Retina (tissue), 1 donor: ENCODE results near the gene SWSAP1.
"Not testable (repeated sequence)": the region's sequence is repeated elsewhere in the genome, so short reads cannot be mapped to it uniquely, and the experiment has no call there.

Source experiments
- DNase-seq: peaks from one replicate; pipeline ENCODE4 v3.0.0-alpha.2; 2016

Gene SWSAP1

DNA sequence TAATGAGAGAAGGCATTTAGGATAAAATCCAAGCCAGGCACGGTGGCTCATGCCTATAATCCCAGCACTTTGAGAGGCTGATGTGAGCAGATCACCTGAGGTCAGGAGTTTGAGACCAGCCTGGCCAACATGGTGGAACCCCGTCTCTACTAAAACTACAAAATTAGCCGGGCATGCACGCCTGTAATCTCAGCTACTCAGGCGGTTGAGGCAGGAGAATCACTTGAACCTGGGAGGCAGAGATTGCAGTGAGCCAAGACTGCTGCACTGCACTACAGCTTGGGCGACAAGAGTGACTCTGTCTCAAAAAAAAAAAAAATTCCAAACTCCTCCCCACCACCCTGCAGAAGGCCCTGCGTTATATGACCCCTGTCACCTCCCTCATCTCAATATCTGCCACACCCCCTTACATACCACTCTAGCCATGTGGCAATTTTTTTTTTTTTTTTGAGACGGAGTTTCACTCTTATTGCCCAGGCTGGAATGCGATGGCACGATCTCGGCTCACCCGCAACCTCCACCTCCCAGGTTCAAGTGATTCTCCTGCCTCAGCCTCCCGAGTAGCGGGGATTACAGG is 4.9 kb downstream of the SWSAP1 start:
- not testable (repeated sequence) for DNase-seq

DNA sequence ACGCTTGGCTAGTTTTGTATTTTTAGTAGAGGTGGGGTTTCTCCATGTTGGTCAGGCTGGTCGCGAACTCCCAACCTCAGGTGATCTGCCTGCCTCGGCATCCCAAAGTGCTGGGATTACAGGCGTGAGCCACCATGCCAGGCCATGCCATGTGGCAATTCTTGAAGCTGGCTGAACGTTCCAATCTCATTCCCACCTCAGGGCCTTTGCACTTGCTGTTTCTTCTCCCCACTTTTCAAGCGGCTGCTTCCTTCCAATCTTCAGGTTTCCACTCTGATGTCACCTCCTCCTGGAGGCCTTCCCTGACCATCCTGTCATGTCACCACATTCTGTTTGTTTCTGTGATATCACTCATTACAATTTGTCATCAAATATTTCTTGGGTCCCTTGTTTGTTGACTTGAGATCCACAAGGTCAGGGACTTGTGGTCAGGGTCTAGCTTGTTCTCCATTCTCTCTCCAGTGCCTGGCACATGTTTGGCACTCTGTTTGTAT is 5.4 kb downstream of the SWSAP1 start:
- no peak for DNase-seq

DNA sequence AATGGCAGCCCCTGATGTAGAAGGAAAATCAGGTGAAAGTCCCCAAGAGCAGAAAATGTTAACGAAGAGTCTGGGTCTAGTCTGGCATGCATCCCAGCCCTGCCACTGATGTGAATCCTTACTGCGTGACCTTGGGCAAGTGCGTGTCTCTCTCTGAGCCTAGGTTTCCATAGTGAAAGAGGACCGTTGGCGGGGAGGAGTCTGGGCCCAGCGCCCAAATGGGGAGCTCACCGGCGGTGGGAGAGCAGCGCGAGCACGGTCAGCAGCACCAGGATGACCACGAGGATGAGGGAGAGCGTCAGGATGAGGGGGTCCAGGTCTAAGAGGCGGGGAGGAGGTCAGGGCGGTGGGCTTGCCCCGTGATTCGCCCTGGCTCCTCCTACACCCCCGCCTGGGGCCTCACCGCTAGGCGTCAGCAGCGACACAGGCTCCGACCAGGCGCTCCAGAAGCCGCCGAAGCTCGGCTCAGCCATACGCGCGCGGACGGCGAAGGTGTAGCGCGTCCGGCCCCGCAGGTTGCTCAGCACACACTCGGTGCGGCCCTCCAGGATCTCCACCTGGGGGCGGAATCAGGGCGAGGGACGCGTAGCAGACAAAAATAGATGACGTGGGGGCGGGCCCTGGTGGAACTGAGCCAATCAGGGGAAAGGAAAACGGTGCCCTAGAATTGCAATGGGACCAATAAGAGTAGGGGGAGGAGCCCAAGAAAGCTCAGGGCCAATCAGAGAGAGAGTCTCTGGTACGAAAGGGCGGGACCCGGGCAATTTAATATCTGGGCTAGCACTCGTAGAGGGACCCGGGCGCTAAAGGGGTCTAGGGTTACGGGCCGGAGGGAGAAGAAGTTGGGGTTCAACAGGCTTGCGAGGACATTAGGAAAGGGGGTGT is 6.4 kb downstream of the SWSAP1 start:
- peak; percentile 98 for DNase-seq

DNA sequence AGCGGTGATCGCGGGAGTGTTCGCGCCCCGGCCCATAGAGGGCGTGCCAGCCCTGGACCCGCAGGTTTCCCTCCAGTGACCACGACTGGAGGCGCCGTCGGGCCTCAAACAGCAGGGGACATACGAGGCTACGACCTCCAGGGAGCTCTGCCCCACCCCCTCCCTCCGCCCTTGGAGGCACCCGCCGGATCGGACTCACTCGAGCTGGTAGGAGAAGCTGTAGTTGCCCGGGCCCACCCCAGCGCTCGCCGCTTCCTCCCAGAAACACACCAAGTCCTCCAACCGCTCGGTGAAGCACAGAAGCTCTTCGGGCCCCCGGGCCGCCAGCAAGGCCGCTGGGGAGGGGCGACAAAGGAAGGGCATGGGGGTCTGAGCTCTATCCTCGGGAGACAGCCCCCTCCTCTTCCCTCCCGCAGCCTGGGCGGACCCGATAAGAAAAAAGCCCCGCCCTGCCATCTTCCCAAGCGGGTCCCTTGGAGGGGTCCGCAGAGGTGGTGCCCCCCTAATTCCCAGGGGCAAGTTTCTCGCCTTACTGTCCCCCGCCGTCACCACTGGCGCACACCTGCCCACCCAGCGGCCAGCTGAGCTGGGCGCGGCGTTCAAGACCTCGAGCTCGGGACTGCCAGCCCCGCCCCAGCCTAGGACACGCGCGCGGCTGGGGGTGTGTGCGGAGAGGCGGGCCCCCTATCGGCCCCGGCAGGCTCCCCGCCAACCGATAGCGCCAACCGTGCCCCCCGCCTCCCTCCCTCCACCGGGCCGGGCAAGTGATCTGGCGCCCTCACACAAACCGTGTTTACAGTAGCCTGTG is 8.6 kb downstream of the SWSAP1 start:
- peak; percentile 48 for DNase-seq

DNA sequence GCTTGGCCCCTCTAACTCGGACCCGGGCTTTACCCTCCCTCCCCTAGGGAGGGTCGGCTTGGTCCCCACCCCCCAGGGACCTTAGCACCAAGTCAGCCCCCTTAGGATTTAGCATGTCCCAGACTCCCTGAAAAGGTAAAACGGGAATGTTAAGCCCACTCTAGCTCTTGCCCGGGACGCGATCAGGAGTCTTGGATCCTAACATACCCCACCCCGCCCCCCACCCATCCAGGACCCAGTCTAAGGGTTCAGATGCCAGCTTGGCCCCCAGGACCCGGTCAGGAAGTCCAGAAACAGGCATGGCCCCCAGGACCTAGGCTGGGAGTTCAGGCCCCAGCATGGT is 9.2 kb downstream of the SWSAP1 start:
- no peak for DNase-seq

DNA sequence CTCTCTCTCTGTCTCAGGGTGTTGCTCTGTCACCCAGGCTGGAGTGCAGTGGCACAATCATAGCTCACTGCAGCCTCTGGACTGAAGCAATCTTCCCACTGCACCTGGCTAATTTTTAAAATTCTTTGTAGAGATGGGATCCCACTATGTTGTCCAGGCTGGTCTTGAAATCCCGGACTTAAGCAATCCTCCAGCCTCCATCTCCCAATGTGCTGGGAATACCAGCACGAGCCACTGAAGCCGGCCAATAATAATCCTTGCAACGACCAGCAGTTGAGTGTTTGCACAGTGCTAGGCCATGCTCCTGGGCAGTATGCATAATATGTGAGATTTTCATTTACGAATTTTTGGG is 10.3 kb downstream of the SWSAP1 start:
- DNase-seq, result no peak

DNA sequence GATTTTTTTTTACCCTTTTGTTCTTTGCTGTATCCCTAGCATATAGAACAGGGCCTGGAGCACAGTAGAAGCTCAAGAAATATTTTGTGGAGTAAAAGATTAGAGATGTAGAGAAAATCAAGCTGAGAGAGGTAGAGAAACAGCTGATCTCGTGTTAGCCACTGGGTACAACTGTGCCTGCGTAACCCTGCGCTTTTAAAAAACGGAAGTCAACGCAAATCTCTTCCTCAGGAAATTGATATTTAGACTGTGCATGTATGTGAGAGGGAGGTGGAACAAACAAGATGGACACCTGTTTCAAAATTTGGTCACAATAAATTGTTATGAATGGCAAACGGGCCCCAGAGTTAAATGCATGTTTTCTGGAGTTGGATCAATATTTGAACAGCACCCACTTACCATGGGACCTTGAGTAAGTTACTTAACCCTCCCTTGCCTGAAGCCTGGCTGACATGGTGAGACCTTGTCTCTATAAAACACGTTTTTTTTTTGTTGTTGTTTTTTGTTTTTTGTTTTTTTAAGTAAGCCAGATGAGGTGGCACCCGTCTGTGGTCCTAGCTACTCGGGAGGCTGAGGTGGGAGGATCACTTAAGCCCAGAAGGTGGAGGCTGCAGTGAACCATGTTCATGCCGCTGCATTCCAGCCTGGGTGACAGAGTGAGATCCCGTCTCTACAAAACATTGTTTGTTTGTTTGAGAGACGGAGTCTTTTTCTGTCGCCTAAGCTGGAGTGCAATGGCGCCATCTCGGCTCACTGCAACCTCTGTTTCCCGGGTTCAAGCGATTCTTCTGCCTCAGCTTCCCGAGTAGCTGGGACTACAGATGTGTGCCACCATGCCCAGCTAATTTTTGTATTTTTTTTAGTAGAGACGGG is 12.9 kb downstream of the SWSAP1 start:
- no peak for DNase-seq

DNA sequence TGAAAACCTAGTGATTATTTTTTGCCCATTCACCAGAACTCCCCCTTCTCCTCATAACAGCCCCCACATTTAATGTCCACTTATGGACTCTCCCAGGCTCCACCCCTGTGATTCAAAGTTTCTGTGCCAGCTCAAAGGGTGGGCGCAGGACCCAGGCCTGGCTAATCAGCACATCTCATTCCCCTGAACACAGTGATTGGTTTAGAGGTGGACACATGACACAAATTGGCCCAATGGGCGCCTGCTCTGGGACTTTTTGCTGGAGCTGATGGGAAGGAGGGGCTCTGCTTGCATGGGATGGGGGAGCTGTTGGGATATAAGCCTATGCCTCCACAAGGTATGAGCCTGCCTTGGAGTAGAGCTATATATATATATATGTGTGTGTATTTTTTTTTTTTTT is 15.9 kb downstream of the SWSAP1 start:
- no peak for DNase-seq

DNA sequence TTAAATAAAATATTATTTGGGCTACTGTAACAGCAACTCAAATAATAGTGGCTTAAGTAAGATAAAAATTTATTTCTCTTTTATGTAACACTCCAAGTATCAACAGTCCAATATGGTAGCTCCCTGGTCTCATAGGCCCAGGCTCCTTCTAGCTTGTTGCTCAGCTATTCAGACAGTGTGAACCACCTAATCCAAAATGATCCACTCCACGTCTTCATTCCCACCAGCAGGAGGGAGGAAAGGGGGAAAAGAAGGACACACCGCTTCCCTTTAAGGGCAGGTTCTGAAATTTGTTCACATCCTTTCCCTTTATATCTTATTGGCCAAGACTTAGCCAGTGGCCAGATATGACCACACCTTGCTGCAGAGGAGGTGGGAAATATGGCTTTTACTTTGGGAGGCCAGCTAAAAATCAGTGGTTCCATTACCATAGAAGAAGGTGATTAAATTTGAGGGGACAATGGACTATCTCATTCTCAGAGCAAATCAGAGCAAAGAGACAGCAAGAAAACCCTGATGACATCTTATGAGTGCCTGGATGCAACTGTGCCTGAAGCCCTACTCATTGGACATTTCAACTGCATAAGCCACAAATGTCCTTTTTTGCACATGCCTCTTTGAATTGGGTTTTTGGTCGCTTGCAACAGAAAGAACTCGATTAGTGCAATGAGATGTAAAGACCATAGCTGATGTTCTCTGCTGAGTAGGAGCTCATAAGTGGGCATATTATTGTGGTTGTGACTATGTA is 16.6 kb downstream of the SWSAP1 start:
- DNase-seq, result no peak

DNA sequence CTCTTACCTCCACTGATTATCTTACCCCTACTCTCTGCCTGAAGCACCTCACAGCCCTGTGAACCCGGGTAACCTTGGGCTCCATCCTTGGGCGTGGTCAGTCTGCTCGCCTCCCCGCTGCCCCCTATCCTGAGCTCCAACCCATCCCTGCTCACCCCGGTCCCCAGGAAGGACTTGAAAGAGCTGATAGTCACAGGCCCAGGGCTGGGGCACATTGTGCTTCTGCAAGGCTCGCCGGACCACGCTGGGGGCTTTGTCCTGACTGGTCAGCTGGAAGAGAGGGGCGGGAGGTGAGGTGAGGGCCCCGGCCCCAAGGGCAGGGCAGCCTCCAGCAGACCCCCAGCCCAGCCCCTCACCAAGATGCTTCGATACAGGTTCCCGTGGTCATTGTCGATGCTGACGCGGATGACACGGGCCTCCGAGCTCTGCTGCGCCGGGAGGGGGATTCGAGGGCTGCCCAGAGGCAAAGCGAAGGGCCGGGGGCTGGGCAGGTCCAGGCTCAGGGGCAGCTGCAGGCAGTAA is 22.7 kb downstream of the SWSAP1 start:
- no peak for DNase-seq

DNA sequence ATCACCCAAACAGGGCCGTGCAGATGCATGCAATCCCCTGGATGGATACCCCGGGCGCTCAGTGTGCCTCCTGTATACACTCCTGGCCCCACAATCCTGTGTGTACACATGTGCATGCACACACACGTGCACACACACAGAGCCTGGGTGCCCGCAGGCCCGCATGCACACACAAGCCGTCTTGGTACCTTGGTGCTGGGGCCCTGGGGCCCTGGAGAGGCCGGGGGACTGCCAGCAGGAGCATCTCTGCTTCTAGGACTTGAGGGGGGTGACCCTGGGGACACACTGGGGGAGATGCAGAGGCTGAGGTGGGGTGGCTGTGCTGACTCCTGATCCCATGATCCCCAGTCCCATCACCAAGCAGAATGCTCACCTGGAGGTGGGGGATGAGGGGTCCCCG is 25.2 kb downstream of the SWSAP1 start:
- no peak for DNase-seq

DNA sequence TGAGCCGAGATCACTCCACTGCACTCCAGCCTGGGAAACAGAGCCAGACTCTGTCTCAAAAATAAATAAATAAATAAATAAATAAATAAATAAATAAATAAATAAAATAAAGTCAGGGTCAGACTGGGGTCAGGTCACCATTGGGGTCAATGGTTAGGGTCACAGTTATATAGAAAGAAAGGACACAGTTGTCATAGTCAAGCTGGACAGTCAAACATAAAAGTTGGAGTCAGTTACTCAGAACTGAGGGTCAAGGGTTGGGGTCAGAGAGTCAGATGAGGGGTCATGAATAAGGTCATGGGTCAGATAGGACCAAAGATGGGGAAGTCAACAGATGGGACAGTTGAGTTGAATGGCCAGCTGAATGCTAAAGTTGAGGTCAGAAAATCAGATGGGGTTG is 26.3 kb downstream of the SWSAP1 start:
- DNase-seq, result no peak

DNA sequence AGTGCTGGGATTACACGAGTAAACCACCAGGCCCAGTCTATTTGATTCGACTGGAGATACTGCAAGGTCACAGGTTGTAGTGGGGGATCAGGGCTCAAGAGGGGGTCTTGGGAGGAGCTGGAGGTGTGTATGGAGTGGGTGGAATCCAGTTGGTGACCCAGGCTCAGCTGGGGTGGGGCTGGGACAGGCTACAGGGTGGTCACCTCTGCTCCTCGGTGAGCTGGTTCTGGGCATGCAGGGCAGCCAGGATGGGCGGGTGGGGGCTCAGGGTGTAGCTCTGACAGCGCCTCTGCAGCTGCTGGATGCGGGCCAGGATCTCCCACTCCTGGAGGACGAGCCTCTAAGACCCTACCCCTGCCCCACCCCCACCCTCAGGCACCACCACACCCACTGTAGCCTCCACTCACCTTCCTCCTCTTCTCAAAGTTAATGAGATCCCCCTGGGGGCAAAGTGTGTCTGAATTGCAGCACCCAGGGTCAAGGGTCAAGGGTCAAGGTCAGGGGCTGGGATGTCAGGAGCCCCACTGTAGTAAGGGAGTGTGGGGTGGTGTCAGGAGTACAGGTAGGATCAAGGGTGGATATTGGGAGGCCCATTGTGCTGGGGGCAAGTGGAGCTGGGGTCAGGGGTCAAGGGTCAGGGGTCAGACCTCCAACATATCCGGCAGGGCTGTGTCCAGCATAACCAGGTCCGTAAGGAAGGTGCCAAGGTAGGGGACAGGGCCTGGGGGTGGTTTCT is 27.5 kb downstream of the SWSAP1 start:
- DNase-seq, result no peak

DNA sequence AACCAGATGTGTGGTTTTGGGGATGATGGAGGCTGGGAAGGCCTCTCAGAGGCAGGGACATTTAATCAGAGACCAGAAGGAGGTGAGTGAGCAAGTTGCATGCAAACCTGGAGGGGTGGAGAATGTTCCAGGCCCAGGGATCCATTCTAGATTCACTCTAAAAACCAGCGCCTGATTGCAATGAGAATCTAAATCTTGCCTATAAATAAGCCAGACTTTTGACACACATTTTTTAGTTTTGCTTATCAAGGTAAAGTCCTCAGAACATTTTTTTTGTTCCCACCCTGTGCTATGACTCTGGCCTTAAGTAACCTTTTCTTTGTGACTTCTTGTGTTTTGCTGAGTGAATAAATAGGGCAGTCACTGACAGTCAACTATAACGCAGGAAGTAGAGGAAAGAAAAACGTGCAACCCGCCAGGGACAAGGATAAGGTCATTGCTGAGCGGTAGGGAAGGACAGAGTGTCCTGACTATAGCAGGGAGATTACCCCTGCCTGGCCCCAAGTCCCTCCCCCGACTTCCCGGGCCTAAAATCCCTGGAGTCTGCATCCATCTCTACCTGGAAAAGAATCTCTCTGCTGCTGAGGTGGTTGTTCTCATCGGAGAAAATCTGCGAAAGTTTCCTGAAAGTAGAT is 30.2 kb downstream of the SWSAP1 start:
- DNase-seq, result no peak

DNA sequence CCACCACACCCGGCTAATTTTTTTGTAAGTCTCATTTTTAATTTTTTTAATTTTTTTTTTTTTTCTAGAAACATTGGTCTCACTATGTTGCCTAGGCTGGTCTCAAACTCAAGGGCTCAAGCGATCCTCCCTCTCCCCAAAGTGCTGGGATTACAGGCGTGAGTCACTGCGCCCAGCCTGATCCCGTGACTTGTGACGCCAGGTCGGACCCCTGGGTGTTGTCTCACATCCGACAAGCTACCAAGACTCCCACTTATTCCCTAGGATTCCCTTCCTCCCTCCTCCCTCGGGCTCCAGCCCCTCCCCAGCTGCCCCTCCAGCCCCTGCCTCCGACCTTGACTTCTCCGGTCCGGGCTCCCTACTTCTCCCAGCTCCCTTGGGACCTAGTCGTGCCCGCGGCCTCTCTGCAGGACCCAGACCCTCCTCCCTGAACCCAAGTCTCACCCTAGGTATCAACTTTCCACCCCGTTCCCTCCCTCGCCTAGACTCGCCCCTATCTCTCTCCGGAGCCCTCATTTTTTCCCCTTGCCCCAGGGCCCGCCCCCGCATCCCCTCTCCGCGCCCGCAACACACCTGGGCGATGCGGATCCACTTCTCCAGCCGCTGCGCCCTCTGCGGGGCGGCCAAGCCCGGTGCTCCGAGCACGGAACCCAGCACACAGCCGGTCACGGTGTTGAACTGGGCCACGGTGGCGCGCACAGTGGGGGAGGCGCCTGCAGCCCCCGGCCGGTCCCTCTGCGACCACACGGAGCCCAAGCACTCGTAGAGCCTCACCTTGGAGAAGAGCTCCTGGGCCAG is 31.6 kb downstream of the SWSAP1 start:
- no peak for DNase-seq

DNA sequence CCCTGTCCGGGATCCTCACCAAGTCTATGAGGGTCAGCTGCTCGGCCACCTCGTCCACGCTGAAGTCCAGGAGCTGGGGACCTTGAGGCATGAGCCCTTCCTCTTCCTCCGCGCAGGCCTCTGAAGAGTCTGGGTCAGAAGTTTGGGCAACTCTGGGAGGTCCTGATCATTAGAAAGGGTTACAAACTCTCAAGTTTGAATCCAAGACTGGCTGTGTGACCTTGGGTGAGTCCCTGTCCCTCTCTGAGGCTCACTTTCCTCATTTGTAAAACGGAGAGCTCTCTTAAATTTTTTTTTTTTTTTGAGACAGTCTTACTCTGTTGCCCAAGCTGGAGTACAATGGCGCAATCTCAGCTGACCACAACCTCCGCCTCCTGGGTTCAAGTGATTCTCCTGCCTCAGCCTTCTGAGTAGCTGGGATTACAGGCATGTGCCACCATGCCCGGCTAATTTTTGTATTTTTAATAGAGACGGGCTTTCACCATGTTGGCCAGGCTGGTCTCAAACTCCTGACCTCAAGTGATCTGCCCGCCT is 32.3 kb downstream of the SWSAP1 start:
- not testable (repeated sequence) for DNase-seq

DNA sequence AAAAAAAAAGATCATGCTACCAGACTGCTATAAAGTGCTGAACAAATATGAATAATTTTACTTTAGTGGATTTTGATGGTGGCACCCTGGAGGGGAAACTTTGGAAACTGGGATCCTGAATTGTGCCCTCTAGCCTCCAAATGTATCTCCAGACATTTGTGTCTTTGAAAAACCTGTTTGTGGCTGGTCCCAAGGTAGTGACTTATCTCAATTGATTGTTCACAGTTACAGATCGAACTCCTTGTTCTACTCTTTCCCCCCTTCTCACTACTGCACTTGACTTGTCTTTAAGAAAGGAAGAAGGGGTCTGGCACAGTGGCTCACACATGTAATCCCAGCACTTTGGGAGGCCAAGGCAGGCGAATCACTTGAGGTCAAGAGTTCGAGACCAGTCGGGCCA is 34.1 kb downstream of the SWSAP1 start:
- no peak for DNase-seq

DNA sequence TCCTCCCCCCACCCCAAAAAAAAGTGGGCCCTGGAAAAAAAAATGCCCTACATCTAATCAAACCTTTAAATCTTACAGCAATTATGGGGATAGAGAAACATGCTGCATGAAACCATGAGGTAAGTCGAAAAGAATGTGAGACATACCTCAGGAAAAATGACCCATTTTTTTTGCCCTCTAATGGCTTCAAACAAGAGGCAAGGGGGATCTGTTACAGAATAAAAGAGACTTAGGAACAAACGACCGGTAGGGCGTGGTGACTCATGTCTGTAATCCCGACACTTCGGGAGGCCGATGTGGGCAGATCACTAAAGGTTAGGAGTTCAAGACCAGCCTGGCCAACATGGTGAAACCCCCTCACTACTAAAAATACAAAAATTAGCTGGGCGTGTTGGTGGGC is 36.2 kb downstream of the SWSAP1 start:
- no peak for DNase-seq

DNA sequence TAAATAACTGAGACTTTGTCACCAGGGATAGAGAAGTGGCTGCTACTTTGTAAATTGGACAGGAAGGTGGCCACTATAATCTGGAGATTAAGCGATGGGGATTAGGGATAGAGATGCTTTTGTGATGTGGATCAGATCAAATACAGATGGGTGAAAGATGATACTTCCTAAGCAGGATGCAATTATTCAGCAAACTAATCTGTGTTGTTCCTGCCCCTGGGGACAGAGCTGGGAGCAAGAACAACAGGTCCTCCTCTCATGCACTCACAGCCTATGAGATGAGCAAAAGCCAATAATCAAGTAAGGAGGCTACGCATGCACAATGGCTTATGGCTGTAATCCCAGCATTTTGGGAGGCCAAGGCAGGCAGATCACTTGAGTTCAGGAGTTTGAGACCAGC is 40.1 kb downstream of the SWSAP1 start:
- DNase-seq, result no peak
